ENCODE data around the gene SMURF1.

DNA sequence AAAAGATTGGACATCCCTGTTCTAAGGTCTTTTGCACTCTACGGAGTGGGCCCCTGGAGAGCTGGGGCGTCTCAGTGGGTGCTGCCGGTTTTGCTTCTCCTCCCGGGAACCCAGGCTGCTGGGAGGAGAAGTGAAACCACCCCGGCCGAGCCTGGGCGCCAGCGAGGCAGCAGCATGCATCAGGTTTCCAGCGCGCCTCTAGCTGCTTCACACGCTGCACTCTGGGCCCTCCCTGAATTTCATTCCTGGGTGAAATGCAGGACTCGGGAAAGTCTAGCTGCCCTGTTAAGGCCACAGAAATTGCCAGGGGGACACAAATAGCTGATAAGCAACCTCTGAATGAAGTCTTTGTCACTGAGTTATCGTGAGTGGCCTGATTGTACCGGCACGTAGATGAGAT is 138.1 kb downstream of the SMURF1 start:
- TF ChIP-seq, protein P1, sequence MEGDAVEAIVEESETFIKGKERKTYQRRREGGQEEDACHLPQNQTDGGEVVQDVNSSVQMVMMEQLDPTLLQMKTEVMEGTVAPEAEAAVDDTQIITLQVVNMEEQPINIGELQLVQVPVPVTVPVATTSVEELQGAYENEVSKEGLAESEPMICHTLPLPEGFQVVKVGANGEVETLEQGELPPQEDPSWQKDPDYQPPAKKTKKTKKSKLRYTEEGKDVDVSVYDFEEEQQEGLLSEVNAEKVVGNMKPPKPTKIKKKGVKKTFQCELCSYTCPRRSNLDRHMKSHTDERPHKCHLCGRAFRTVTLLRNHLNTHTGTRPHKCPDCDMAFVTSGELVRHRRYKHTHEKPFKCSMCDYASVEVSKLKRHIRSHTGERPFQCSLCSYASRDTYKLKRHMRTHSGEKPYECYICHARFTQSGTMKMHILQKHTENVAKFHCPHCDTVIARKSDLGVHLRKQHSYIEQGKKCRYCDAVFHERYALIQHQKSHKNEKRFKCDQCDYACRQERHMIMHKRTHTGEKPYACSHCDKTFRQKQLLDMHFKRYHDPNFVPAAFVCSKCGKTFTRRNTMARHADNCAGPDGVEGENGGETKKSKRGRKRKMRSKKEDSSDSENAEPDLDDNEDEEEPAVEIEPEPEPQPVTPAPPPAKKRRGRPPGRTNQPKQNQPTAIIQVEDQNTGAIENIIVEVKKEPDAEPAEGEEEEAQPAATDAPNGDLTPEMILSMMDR (IDR thresholded peaks at IDR 0.05), result no peak
- no peak for TF ChIP-seq POLR2A (IDR thresholded peaks at IDR 0.05)

Data from esophagus squamous epithelium (tissue), 4 donors.